H1 (cell line): Measurements from ENCODE around the gene SLC39A7. TPM values are rescaled to one million over a fixed set of nuclear protein-coding genes. Genes with fewer than 3 reads are reported as not detected.

Source experiments
- CTCF ChIA-PET: fragments of 300-600 bp; sonication (Branson Sonifier 250); formaldehyde crosslinking; loops from one replicate; lab custom pipeline; 2021; ENCODE audit not compliant: partially characterized antibody; lab: Charles Lee
- POLR2A ChIA-PET: fragments of 300-600 bp; sonication (Branson Sonifier 250); formaldehyde crosslinking; loops from one replicate; lab custom pipeline; 2021; ENCODE audit warnings: inconsistent platforms; ENCODE audit not compliant: partially characterized antibody; lab: Charles Lee
- DNase-seq, 2 experiments: peaks; one replicate each; pipeline versions ENCODE4 v3.0.0 to v3.0.0-alpha.2; 2010 to 2022; ENCODE audit warnings: low spot score in 2 of 2, low read depth in 1 of 2, mixed read lengths in 1 of 2
- FAIRE-seq: peaks from 2 replicates; lab custom pipeline; 2011; peaks lifted over from hg19 to GRCh38; lab: Jason Lieb, UNC
- H2AFZ ChIP-seq: 2 replicates; pipeline ENCODE4 v1.8.1; 2012; ENCODE audit warnings: low read length, inconsistent platforms
- H2AK5ac ChIP-seq: 2 replicates; pipeline ENCODE4 v1.6.1; 2013; ENCODE audit warnings: low read depth, low read length
- H2BK120ac ChIP-seq: replicated peaks from 2 replicates; pipeline ENCODE3; 2013; ENCODE audit warnings: low read depth, low read length, inconsistent platforms
- H2BK12ac ChIP-seq: 2 replicates; pipeline ENCODE4 v1.6.1; 2013; ENCODE audit warnings: low read depth, low read length
- H2BK15ac ChIP-seq: 2 replicates; pipeline ENCODE4 v1.6.1; 2013; ENCODE audit warnings: low read length
- H2BK20ac ChIP-seq: 2 replicates; pipeline ENCODE4 v1.6.1; 2013; ENCODE audit warnings: low read length
- H2BK5ac ChIP-seq: 2 replicates; pipeline ENCODE4 v1.6.1; 2013; ENCODE audit warnings: low read depth, low read length
- H3K14ac ChIP-seq: 2 replicates; pipeline ENCODE4 v1.6.1; 2013; ENCODE audit warnings: inconsistent platforms; ENCODE audit not compliant: insufficient read length
- H3K18ac ChIP-seq: 2 replicates; pipeline ENCODE4 v1.6.1; 2013; ENCODE audit warnings: low read length; ENCODE audit errors: extremely low read depth
- H3K23ac ChIP-seq: 2 replicates; pipeline ENCODE4 v1.6.1; 2013; ENCODE audit warnings: inconsistent platforms; ENCODE audit not compliant: insufficient read length
- H3K23me2 ChIP-seq: 2 replicates; pipeline ENCODE4 v1.6.1; 2013; ENCODE audit warnings: low read depth, low read length
- H3K27ac ChIP-seq: 2 replicates; pipeline ENCODE4 v1.6.1; 2011; ENCODE audit warnings: low read depth, low read length, inconsistent platforms
- H3K27me3 ChIP-seq, 4 experiments: replicated peaks in 1 of 4; 1 replicate in 1 of 4; 2 replicates in 3 of 4; pipeline versions ENCODE4 v1.6.1 to v1.8.1; 2011 to 2013; ENCODE audit warnings: low read length in 3 of 4, mild to moderate bottlenecking in 3 of 4, inconsistent platforms in 2 of 4, mixed read lengths in 2 of 4, moderate library complexity in 1 of 4; ENCODE audit not compliant: control insufficient read depth in 3 of 4, insufficient read depth in 3 of 4; ENCODE audit errors: extremely low read depth in 1 of 4
- H3K36me3 ChIP-seq, 4 experiments: 2 replicates each; pipeline versions ENCODE4 v1.6.1 to v1.8.1; 2011 to 2013; ENCODE audit warnings: mild to moderate bottlenecking in 4 of 4, low read length in 3 of 4, moderate library complexity in 2 of 4, control low read depth in 1 of 4, inconsistent platforms in 1 of 4; ENCODE audit not compliant: insufficient read depth in 4 of 4, control insufficient read depth in 2 of 4
- H3K4ac ChIP-seq: replicated peaks from 2 replicates; pipeline ENCODE3; 2013; ENCODE audit warnings: low read length, low read depth, mixed read lengths, inconsistent platforms; ENCODE audit not compliant: insufficient read length
- H3K4me1 ChIP-seq, 4 experiments: replicated peaks in 1 of 4; 1 replicate in 1 of 4; 2 replicates in 3 of 4; pipeline versions ENCODE4 v1.6.1 to v1.8.1; 2011 to 2013; ENCODE audit warnings: low read length in 3 of 4, inconsistent platforms in 2 of 4, mixed read lengths in 1 of 4; ENCODE audit not compliant: insufficient read depth in 4 of 4, control insufficient read depth in 3 of 4
- H3K4me2 ChIP-seq, 2 experiments: 2 replicates each; pipeline versions ENCODE4 v1.6.1 to v1.8.1; 2011 to 2013; ENCODE audit warnings: low read depth in 2 of 2, low read length in 2 of 2, control low read depth in 1 of 2, inconsistent platforms in 1 of 2, mild to moderate bottlenecking in 1 of 2; ENCODE audit not compliant: insufficient read depth in 1 of 2
- H3K4me3 ChIP-seq, 4 experiments: fragments of 200-600, 300-600 bp in 1 of 4; sonication (generic), shearing (Covaris generic), sonication (Bioruptor Twin) in 1 of 4; 2 replicates each; pipeline versions ENCODE4 v1.5.1 to v1.8.1; 2011 to 2016; ENCODE audit warnings: low read length in 4 of 4, low read depth in 3 of 4, control low read depth in 2 of 4, inconsistent platforms in 2 of 4, mild to moderate bottlenecking in 2 of 4, mixed read lengths in 1 of 4, moderate library complexity in 1 of 4; ENCODE audit not compliant: insufficient read depth in 2 of 4; ENCODE audit errors: extremely low read depth in 1 of 4
- H3K56ac ChIP-seq: replicated peaks from 2 replicates; pipeline ENCODE3; 2013; ENCODE audit warnings: low read depth, mild to moderate bottlenecking, mixed read lengths, low read length, inconsistent platforms; ENCODE audit not compliant: insufficient read length
- H3K79me1 ChIP-seq: 2 replicates; pipeline ENCODE4 v1.6.1; 2013; ENCODE audit warnings: low read depth, low read length, control low read depth
- H3K79me2 ChIP-seq, 2 experiments: 2 replicates each; pipeline versions ENCODE4 v1.6.1 to v1.8.1; 2012 to 2013; ENCODE audit warnings: low read length in 2 of 2, mild to moderate bottlenecking in 2 of 2, inconsistent platforms in 1 of 2; ENCODE audit not compliant: insufficient read depth in 2 of 2, control insufficient read depth in 1 of 2
- H3K9ac ChIP-seq, 4 experiments: replicated peaks in 1 of 4; 1 replicate in 1 of 4; 2 replicates in 3 of 4; pipeline versions ENCODE4 v1.6.1 to v1.8.1; 2011 to 2013; ENCODE audit warnings: low read depth in 3 of 4, low read length in 3 of 4, control low read depth in 2 of 4, mild to moderate bottlenecking in 2 of 4, moderate library complexity in 2 of 4, inconsistent platforms in 1 of 4; ENCODE audit errors: extremely low read depth in 1 of 4
- H3K9me3 ChIP-seq, 2 experiments: 2 replicates each; pipeline versions ENCODE4 v1.6.1 to v1.8.1; 2012 to 2013; ENCODE audit warnings: mild to moderate bottlenecking in 2 of 2, moderate library complexity in 2 of 2, control low read depth in 1 of 2, inconsistent platforms in 1 of 2, low read depth in 1 of 2, low read length in 1 of 2, mixed read lengths in 1 of 2; ENCODE audit not compliant: insufficient read depth in 2 of 2
- H4K20me1 ChIP-seq, 2 experiments: replicated peaks in 1 of 2; 2 replicates each; pipeline versions ENCODE3 to v1.8.1; 2011 to 2013; ENCODE audit warnings: inconsistent platforms in 2 of 2, low read length in 2 of 2, mild to moderate bottlenecking in 1 of 2; ENCODE audit not compliant: insufficient read depth in 2 of 2, control insufficient read depth in 1 of 2
- H4K5ac ChIP-seq: 2 replicates; pipeline ENCODE4 v1.6.1; 2013; ENCODE audit warnings: low read length, low read depth, mixed read lengths, inconsistent platforms; ENCODE audit not compliant: insufficient read length
- H4K8ac ChIP-seq: 2 replicates; pipeline ENCODE4 v1.8.0; 2013; ENCODE audit warnings: mild to moderate bottlenecking, moderate library complexity, low read length, inconsistent platforms; ENCODE audit not compliant: insufficient read depth; ENCODE audit errors: extremely low read depth
- H4K91ac ChIP-seq: replicated peaks from 2 replicates; pipeline ENCODE3; 2013; ENCODE audit warnings: low read length, mixed read lengths, inconsistent platforms; ENCODE audit not compliant: insufficient read length
- polyA plus RNA-seq, 7 experiments: library from polyadenylated mRNA; depleted of rRNA in 3 of 7; stranded (reverse) in 5 of 7; unstranded in 2 of 7; fragments of >200 nt in 5 of 7; fragments of 200-250 nt in 2 of 7; gene quantifications; 1 replicate in 5 of 7; 2 replicates in 1 of 7; 4 replicates in 1 of 7; pipeline versions ENCODE4 v1.2.1 to v1.2.3, GENCODE V29; 2011 to 2013; ENCODE audit warnings: missing spikeins in 2 of 7, mixed read lengths in 2 of 7
- total RNA-seq: library from RNA; stranded (reverse); fragmentation: NEBNext Ultra II Directional; extraction: Animal tissue kit (Norgen Biotek cat#: 25700); gene quantifications from 2 replicates; pipeline ENCODE4 v1.2.1, GENCODE V29; 2021

SLC39A7 gene
- total and polyA plus RNA-seq, 2 of the 8 experiments (the other 6 are each of a cell fraction or from before 2014, with no cell fraction given) = 63.3 to 123 TPM

- CTCF ChIA-PET = interaction anchor here (0.6 to 11.0 kb wide), 4 partner anchors 12 to 75 kb away, joined by 3 to 107 read pairs (median 4); partner anchors contain the start of gene RING1
These were observed 35.7 kb downstream of the SLC39A7 start for GRCh38 chr6:33236328-33236727.

More at GRCh38 chr6:33236328-33236727, 35.7 kb downstream of the SLC39A7 start:
- no peak overlapping the region for H2BK5ac ChIP-seq
- no peak overlapping the region for H3K14ac ChIP-seq
- no peak overlapping the region for H2AFZ ChIP-seq
- H4K20me1 ChIP-seq = no peaks in the 10 kb centered on the region
- no peak overlapping the region for H2BK15ac ChIP-seq
- H3K4ac ChIP-seq = no peak overlapping the region
- no peak overlapping the region for H3K4me2 ChIP-seq
- H3K23ac ChIP-seq = no peak overlapping the region
- H2AK5ac ChIP-seq = no peak overlapping the region
- no peak for DNase-seq
- no peaks in the 10 kb centered on the region for H3K79me1 ChIP-seq
- no peak for FAIRE-seq
- H3K56ac ChIP-seq = no peak overlapping the region
- H3K9ac ChIP-seq = no peak overlapping the region
- H3K23me2 ChIP-seq = no peaks in the 10 kb centered on the region; the same call in 1 of the 2 replicates
- no peak overlapping the region for H3K4me3 ChIP-seq
- no peak overlapping the region for H2BK20ac ChIP-seq
- POLR2A ChIA-PET = interaction anchor here (1.6 to 1.8 kb wide), 2 partner anchors 12 to 35 kb away, joined by 7 to 9 read pairs; partner anchors contain the start of genes RPS18 and VPS52
- H2BK120ac ChIP-seq = no peak overlapping the region
- H2BK12ac ChIP-seq = no peak overlapping the region
- H3K18ac ChIP-seq = no peak overlapping the region
- no peak overlapping the region for H3K27ac ChIP-seq
- peaks cover 0 to 3% (median 2%) of the 10 kb centered on the region in 4 experiments; a peak in 3 of 7 replicates for H3K4me1 ChIP-seq
- no peaks in the 10 kb centered on the region for H3K9me3 ChIP-seq
- no peak overlapping the region for H4K8ac ChIP-seq
- no peaks in the 10 kb centered on the region for H3K79me2 ChIP-seq
- H4K91ac ChIP-seq = no peak overlapping the region
- no peak overlapping the region for H4K5ac ChIP-seq
- peaks cover 0 to 3% (median 0%) of the 10 kb centered on the region in 4 experiments; a peak in 1 of 7 replicates for H3K27me3 ChIP-seq
- no peaks in the 10 kb centered on the region for H3K36me3 ChIP-seq
